Measurements from ENCODE around the gene AMIGO3.
A peak's percentile ranks its signal among the peaks of the same experiment; 100 is the strongest.
"Not testable (repeated sequence)": the region's sequence is repeated elsewhere in the genome, so short reads cannot be mapped to it uniquely, and the experiment has no call there.

The AMIGO3 gene

DNA sequence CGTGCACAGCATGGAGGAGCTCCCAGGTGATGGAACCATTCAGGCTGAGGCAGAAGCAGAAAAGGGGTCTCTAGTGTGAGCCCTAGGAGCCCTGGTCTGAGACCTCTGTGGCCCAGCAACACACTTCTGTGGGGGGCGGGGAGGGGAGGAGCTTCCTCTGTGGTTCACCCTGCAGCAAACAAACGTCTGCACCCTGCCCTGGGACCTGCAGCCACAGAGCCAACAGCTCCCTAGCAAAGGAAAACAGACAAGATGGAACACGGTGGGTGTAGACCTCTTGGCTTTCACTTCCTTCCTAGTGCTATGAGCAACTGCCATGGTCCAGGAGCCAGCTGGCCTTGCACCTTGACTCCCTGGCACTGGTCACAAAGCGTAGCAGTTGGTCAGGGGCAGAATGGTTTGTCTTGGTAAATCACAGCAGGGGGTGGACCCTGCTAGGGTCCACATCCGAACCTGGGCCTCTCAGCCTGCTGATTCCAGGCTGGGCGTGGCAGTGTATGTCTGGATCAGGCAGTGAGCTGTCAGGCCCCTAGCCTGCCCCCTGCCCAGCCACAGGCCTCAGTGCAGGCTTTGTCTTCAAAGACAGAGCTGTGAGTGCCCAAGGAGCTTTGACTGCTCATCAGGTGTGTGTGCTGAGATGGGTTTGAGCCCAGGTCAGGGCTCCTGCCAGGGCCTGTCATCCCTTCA lies 6.7 kb downstream of the AMIGO3 start:
- DNase-seq (ENCODE audit: low read depth in 2 of 2, low spot score in 1 of 2) = no peak

DNA sequence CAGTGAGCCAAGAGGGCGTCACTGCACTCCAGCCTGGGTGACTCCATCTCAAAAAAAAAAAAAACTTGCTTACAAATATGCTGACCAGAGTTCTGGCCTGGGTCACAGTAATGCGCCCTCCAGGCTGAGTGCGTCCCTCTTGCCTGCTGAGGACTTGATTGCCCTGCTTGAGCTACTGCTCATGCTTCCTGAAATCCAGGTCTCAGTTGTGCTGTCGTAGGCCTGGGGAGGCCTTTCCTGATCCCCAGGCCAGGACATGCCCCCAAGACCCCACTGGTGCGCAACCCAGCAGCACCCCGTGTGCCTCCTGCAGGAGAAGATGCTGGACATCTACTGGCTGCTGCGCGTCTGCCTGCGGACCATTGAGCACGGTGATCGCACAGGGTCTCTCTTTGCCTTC lies 7.3 kb downstream of the AMIGO3 start:
- no peak for DNase-seq (ENCODE audit: low read depth in 2 of 2, low spot score in 1 of 2)

DNA sequence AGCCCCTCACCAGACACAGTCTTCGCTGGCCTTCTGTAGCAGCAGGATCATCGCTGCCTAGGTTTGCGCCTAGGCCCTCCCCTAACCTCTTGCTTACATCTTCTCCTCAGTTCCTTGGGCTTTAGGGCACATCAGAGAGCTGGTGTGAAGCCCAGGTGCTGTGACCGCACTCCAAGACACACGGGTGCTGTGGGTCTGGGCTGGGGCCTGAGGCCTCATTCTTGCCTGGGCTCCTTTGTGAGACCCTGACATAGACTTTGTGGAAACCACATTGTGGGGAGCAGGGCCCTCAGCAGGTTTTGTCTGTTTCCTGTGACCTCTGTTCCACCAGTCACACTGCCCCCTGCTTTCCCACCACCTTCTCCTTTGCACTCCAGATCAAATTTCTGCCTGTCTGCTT lies 8.0 kb downstream of the AMIGO3 start:
- DNase-seq (ENCODE audit: low read depth in 2 of 2, low spot score in 1 of 2) = no peak

DNA sequence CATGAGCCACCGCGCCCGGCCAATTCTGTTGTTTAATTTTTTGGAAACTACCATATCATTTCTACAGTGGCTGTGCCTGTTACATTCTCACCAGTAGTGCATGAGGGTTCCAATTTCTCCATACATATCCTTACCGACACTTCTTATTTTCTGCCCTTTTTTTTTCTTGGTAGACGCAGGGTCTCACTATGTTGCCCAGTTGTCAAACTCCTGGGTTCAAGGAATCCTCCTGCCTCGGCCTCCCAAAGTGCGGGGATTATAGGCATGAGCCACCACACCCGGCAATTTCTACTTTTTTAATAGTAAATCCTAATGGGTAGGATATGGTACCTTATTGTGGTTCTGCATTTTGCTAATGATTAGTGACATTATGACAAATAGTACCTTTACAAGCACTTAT lies 9.6 kb downstream of the AMIGO3 start:
- no peak for DNase-seq (ENCODE audit: low read depth in 2 of 2, low spot score in 1 of 2)

DNA sequence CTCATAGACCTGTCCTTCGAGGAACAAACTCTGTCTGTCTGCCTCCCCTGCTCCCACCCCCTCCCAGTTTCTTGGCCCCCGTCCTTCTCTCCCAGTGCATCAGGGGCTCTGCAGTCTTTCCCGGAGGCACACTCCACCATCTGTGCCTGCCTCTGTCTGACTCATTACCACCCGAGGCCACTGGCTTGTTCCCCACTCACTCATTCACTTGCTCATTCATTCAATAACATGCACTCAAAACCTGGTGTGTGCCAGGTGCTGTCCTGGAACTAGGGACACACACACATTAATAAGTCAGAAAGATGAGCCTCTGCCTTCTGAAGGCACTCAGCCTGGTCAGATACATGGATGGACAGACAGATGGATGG lies 12.4 kb downstream of the AMIGO3 start:
- DNase-seq (ENCODE audit: low read depth in 2 of 2, low spot score in 1 of 2) = no peak

DNA sequence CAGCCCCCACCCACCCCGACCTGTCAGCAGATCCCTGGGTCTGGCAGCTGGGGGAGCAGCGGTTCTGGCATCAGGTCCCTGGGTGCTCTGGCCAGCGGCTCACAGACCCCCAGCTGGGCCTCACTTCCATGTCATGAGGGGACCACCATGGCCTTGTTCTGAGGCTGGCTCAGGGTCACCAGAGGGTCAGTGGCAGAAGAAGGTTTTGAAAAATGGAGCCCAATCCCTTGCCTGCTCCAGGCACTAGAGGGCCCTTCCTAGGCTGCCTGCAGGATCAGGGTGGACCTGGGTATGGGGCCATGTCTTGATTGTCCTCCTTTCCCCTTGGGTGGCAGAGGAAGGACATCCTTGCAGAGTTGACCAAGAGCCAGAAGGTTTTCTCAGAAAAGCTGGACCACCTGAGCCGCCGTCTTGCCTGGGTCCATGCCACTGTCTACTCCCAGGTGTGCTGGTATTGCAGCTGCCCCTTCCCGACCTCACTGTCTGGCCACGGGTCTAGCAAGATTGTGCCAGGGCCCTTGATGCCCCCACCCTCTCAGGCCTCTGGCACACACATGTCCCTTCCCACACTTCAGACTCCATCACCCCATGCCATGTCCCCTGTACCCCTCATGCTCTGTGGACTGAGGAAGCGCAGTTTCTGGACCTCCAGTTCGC lies 12.9 kb downstream of the AMIGO3 start:
- DNase-seq (ENCODE audit: low read depth in 2 of 2, low spot score in 1 of 2) = no peak

DNA sequence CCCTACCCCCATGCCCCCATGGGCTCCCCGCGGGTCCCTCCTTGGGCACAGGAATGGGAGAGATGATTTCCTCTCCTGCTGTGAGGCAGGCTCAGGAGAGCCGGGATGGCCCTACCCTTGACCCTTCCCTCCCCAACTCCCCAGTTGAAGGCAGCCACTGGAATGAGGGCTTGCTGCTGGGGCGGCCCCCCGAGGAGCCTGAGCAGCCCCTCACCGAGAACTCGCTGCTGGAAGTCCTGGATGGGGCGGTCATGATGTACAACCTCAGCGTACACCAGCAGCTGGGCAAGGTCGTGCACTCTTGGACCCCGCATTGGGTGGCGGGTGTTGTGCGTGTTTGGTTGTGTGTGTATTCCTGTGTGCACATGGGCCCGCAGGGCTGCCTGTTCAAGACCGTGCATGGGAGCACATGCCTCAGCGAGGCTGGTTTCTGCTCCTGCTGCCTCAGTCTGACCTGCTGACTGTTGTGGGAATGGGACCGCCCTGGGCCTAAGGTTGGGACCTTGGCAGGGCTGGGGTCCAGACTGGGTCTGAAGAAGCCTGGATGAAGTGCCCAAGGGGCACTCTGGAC lies 14.0 kb downstream of the AMIGO3 start:
- DNase-seq (ENCODE audit: low read depth in 2 of 2, low spot score in 1 of 2) = no peak

DNA sequence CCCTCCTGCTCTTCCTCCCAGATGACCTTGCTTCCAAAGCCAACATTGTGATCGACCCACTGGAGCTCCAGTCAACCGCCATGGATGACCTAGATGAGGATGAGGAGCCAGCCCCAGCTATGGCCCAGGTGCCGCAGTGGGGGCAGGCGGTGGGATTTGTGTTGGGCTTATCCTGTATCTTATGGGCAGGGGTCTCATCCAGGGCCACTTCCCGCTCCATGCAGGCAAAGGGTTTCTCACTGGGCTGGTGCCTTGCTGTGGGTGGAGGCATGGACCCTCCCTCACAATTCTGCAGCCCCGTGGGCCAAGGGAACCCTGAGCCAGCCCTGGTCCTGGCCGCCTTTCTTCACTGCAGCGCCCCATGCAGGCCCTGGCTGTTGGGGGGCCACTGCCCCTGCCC lies 14.9 kb downstream of the AMIGO3 start:
- DNase-seq (ENCODE audit: low read depth in 2 of 2, low spot score in 1 of 2) = no peak

DNA sequence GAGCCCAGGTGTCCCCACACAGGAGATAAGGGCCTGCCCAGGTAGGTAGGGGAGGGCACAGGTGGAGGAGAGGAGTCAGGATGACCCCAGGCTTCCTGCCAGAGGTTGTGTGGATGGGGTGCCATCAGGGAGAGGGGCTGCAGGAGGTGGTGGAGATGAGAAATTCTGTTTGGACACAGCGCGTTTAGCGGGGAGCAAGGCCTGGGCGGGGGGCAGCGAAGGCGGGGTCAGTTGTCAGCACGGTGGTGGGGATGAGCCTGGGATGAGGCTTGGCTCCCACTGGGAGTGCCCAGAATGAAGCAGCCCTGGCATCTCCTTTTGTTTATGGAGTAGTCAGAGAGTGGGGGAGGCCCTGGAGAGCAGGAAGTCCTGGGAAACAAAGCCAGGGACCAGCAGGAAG lies 15.5 kb downstream of the AMIGO3 start:
- DNase-seq (ENCODE audit: low read depth in 2 of 2, low spot score in 1 of 2) = no peak

DNA sequence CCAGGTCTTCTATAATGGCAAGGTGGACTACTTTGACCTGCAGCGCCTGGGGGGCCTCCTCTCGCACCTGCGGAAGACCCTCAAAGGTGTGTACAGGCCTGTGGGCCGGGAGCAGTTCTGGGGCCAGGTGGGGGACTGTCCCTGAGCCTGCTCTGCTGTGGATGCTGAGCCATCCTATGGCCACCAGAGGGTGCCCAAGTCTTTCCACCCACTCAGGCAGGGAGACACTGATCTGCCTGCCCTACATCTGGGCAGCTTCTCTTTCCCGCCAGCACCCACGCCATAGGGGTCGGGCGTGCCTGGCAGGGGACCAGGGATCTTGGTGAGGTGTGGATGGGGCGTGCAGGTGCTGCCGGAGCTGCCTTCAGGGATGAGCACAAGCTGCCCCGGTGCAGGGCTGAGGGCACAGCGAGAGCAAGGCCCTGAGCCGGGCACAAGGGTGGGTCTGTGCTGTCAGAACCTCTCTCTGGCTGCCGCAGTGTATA lies 16.0 kb downstream of the AMIGO3 start:
- DNase-seq (ENCODE audit: low read depth in 2 of 2, low spot score in 1 of 2) = peak in 1 of 2 donors; percentile 35

DNA sequence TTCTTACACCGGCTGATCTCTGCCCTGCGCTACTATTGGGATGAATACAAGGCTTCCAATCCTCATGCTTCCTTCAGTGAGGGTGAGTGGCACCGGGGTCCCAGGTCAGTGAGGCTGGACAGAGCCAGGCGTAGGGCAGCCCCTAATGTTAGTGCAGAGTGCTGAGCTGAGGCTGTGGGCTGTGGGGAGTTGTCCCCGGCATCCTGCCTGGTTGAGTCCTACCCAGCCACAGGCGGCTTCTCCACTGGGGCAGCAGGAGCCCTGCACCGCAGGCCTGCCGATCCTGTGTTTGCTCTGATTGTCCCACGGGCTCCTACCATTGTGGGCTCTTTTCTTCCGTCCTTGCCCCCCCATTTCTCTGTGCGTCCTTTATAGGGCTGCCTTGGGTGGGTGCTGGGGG lies 16.8 kb downstream of the AMIGO3 start:
- DNase-seq (ENCODE audit: low read depth in 2 of 2, low spot score in 1 of 2) = no peak

DNA sequence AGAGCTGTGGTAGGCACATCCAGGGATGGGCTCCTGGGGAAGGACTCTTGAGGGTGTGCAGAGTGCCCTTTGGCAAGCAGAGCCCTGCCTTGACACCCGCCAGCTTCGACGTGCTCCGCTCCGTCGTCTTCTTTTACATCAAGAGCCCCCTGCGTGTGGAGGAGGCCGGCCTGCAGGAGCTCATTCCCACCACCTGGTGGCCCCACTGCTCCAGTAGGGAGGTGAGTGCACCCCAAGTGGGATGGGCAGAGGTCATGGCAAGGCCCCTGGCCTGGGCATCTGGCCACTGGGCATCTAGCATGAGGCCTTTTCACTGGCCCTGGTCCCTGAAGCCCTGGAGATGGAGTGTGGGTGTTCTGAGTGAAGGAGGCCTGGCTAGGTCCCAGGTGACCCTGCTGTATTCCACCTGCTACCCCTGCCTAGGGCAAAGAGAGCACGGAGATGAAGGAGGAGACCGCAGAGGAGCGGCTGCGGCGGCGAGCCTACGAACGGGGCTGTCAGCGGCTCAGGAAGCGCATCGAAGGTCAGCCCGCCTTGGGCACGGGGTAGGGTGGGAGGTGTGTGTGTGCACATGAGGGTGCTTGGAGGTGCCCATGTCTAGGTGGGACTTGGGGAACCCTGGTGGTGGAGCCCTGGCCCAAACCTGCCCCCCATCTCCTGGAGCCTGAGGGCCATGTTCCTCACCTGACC lies 18.0 kb downstream of the AMIGO3 start:
- DNase-seq (ENCODE audit: low read depth in 2 of 2, low spot score in 1 of 2) = no peak

DNA sequence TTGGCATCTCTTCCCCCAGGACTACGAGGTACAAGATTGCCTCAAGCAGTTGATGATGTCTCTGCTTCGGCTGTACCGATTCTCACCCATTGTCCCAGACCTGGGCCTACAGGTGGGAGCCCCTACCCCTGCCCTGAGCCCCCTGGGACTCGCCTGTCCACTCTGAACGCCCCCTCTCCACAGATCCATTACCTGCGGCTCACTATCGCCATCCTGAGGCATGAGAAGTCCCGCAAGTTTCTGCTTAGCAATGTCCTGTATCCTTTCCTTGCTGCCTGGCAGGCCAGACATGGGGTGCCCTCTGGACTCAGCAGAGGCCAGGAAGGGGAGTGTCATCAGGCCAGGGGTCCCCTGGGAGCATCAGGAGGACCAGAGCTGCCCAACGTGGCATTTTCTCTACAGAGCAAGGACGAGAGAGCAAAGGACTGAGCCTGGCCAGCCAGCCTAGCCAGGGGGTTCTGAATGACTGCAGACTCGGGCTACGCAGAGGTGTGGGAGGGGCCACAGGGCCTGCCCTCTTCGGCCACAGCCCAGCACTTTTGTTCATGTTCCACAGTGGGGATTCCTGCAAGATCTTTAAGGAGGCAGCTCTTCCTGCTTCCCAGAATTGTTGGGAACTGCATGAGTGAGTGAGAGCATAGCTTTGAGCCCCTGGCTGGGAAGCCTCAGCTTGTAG lies 18.9 kb downstream of the AMIGO3 start:
- no peak for DNase-seq (ENCODE audit: low read depth in 2 of 2, low spot score in 1 of 2)

DNA sequence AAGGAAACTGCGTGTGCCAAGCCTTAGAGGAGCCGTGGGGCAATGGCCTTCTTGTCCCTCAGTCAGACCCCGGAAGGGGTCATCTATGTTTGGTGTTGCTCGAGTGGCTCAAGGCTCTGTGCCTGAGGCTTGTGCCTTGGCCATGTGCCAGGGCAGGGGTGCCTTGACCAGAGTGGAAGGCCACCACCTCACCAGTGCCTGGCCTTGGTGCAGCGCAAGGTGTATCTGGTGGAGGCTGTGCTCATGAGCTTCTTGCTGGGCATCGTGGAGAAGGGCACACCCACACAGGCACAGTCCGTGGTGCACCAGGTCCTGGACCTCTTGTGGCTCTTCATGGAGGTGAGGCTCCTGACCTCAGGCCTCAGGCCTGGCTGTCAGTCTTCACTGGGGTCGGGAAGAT lies 19.5 kb downstream of the AMIGO3 start:
- DNase-seq (ENCODE audit: low read depth in 2 of 2, low spot score in 1 of 2) = no peak

DNA sequence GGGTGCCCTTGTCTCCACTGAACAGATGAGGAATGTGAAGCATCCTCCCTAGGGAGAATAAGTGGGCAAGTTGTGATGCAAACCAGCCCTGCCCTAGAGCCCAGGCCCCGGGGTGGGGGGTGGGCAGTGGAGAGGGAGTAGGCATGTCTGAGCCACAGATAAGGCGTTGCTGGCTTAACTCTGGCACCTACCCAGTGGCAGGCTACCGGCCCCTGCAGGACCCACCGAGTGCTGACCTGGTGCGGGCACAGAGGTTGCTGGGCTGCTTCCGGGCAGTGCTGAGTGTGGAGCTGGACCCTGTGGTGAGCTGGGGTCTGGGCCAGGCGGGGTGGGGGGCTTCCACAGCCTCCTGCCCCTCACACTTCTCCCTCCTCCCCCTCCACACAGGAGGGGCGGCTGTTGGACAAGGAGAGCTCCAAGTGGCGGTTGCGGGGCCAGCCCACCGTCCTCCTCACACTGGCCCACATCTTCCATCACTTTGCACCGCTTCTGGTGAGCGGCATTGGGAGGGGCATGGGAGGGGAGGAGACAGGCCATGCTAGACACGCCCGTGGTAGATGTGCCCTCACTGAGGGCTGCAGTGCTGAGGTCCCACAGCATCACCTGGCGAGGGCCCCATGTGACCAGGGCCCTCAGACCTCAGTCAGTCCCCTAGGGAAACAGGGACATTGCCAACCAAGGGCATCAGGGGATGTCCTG lies 20.1 kb downstream of the AMIGO3 start:
- DNase-seq (ENCODE audit: low read depth in 2 of 2, low spot score in 1 of 2) = no peak

DNA sequence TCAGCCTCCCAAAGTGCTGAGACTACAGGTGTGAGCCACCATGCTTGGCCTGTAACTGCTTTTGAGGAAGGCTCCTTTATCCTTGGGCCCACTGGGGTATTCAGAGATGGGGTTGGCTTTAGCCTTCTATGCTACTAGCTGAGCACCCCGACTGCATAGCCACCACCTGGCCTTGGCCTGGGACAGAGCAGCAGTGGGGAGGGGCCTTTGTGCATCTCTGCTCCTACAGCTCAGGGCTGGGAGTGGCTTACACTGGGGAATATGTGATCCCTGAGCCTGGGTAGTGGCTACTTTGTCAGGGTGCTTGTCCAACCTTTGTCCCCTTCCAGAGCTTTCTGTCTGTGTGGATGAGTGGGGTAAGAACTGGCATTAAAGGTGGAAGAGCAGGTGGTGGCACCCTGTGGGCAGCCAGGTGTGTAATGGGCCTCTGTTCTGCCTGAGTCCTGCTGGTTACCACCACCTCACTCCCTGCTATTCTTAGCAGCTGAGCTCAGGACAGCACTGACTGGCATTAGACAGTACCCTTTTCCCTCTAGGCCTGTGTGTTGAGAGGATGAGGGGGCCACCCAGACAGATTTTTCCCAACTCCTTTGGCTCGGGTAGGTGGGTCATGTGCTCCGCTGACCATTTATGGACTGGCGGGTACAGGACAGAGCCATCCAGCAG lies 24.0 kb downstream of the AMIGO3 start:
- DNase-seq (ENCODE audit: low read depth in 2 of 2, low spot score in 1 of 2) = not testable (repeated sequence)

DNA sequence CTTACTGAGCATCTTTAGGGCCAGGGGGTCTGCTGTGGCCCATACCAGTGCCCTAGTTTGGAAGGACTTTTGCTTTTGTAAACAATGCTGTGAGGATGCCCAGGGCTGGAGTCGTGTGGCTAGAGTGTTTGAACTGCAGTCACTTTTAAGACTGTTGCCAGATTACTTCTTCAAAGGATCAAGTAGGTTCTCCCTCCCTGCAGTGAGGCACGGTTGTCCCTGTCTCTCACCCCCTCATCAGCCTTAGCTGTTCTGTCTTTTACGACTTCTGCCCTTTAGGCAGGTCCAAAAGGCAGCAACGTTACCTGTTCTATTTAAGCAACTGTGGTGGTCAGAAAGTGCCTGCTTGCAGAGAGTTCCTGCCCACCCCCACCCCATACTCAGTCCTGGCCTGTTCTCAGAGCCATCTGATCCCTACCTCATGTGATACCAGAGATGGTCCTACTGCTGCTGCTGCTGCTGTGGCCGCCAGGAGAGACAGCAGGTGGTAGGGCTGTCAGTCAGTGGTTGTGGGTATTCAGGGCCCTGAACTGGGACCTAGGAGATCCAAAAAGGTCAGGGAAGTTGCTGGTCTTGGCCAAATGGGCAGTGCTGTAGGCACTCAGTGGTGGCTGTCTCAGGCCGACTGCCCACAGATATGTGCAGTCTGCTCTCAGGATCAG lies 24.9 kb downstream of the AMIGO3 start:
- not testable (repeated sequence) for DNase-seq (ENCODE audit: low read depth in 2 of 2, low spot score in 1 of 2)

DNA sequence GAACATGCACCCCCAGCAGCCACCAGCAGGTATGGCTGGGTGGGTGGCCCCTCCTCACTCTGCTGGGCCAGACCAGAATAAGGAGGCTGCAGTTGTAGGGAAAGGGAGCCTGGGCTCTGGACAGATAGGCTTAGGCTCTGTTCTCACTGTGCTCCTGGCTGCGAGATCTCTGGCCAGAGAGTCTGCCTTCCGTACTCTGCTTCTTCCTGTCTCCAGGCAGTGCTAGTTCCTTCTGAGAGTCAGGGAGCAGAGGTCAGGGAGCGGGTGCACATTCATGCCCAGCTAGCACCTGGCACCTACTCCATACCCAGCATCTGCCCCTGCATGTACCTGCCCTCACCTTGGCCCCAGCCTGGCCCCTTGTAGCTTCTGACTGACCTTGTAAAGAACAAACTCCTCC lies 28.0 kb downstream of the AMIGO3 start:
- not testable (repeated sequence) for DNase-seq (ENCODE audit: low read depth in 2 of 2, low spot score in 1 of 2)

DNA sequence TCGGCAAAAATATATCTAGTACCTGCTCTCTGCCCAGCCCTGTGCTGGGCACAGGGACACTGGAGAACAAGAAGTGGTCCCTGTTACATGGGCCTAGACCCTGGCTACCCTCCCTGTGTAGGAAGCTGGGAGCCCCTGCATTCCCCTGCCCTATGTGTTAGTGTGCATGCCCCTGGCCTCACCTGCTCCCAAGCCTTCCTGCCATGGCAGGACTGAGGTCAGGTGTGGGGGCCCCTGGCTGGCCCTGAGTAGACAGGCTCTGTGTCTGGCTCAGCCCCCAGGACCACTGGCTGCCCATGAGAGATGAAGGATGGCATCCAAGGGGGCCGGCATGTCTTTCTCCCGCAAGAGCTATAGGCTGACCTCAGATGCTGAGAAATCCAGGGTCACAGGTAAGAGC lies 28.6 kb downstream of the AMIGO3 start:
- DNase-seq (ENCODE audit: low read depth in 2 of 2, low spot score in 1 of 2) = not testable (repeated sequence)

All from stimulated activated CD8-positive, alpha-beta memory T cell treated with anti-CD3 and anti-CD28 coated beads, Interleukin-4, amount 100 ng/mL, for 1 hour (primary cell).